SHP77 (cell line): ENCODE measurements around the gene CLTB.

Experiments
- DNase-seq, 2 experiments: peaks; one replicate each; lab custom pipeline; 2025; lab: John Stamatoyannopoulos, UW

CLTB gene

DNA sequence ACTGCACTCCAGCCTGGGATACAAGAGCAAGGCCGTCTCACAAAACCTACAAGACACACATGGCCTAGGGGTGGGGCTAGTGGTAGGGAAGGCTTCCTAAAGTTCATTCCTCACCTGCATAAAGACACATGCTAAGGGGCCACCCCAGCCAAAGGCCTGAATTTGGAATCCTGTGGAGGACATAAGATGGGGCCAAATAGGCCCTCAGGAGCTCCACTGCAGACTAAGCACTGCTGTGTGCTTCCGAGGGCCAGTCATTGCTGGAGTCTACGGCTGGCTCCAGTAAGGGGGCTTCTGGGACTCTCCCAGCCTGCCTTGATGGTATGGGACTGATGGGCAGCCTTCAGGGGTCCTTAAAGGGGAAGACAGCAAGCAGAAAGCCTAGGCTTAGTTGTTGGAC, 33.6 kb downstream of the CLTB start:
- DNase-seq: no peak

DNA sequence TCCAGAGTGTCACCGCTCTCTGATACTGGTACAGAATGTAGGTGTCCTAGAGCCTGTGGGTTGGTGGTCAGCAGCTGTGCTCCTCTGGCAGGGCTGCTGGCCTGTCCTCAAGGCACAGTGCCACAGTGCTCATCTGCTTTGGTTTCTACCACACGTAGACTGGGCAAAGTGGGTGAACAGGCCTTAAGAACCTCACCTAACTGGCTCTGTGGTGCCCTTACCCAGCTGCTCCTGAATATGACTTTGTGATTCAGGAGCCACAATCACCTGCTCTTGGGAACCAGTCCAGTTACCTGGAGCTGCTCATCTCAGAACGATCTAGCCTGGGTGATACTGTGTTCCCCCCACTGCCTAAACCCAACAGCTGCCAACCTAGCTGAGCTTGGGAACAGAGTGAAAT, 34.4 kb downstream of the CLTB start:
- no peak for DNase-seq

DNA sequence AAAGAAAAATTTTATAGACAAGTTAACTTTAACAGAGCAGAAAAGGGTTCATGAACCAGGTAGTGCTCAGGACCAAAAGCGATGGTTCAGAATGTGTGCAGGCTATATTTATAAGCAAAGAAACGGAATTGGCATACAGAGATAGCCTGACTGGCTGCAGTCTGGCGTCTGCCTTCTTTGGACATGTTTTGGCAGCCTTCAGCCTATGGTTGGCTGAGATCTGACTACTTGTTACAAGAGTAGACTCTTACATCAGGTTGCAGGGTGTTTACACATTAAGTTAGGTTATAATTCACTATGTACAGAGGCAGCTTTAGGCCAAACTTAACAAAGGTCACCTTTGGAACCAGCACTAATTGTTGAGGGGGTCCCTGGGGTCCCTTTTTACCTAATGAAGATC, 34.9 kb downstream of the CLTB start:
- no peak for DNase-seq

DNA sequence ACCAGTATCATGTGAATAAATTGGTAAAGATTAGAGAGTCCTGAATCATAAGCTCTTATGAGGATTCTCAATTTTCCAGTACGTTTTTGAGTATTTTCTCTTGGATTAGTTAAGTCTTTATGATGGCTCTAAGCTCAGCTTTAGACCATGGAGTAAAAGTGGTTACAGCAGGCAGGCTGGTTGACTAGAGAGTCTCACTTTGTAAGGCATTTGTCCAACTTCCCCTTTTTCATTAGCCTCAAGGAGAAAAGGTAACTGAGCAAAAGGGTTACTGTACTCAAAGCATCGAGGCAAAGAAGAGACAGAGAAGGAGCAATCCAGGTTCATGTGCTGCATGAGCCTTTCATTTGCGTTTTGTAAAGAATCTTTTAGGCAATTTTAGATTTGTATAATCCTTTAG, 36.5 kb downstream of the CLTB start:
- no peak for DNase-seq

DNA sequence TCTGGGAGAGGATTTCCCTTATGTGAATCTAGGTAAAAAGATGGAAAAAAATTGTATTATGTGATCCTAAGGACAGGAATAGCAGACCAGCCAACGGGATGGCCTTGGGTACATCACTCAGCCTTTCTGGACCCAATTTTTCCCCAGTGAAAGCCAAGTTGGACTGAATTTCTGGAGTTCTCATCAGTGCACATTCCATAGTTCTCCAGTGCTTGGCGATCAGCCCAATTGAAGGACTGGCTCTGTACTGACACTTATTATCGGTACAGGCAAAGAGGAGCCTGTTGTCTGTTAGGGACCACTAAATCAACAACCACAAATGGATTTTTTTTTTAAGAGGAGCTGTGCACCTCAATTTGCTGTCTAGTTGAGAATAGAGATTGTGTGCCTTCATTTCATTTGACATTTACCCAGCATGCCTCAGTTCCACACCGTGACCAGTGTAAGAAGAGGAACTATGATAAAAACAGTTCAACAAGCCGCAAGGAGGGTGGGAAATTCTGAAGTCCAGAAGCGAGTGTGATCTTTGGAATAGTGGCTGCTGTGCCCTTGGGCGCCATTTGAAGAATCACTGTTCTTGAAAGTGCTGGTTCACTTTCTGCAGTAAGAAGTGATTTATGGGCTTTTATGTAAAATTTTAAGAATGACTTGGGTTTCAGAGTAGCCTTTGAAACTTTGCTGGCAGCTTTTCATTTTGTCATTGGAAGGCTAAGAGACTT, 43.1 kb downstream of the CLTB start:
- no peak for DNase-seq

DNA sequence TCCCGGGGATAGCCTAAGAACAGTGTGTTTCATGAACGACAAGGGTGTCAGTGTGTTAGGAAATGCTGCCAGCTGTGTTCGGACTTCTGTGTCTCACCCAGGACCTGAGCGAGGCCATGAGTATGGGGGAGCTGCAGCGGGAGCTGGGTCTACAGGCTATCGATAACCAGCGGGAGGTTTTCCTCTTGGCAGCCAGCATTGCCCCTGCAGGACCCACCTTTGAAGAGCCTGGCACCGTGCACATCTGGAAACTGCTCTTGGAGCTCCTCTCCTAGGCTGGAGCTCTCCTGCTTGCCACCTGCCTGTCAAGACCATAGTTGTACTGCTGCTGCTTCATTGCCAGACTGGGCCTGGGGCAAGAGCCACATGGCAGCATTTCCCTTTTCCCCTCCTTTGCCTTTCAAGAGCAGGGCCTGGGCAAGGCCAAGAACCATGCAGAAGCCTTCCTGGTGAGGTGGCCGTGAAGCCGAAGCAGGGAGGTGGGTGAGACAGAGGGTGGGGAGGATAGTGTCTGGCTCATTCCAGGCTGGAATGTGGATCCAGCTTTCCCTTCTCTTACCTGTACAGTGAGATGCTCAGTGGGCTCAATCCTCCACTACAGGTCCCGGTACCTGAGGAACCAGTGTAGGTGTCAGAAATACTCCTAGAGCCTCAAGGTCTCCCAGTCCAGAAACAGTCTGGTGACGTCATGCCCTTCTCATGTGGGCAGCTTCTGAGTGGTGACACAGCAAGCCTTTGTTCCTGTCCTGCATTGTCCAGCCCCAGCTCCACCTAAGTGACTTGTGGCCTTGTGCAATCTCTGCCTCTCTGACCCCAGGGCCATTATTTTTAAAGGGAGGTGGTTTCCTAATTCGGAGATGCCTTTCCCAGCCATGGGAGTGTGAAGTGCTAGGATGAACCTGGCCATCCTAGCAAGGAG, 44.5 kb downstream of the CLTB start:
- no peak for DNase-seq

DNA sequence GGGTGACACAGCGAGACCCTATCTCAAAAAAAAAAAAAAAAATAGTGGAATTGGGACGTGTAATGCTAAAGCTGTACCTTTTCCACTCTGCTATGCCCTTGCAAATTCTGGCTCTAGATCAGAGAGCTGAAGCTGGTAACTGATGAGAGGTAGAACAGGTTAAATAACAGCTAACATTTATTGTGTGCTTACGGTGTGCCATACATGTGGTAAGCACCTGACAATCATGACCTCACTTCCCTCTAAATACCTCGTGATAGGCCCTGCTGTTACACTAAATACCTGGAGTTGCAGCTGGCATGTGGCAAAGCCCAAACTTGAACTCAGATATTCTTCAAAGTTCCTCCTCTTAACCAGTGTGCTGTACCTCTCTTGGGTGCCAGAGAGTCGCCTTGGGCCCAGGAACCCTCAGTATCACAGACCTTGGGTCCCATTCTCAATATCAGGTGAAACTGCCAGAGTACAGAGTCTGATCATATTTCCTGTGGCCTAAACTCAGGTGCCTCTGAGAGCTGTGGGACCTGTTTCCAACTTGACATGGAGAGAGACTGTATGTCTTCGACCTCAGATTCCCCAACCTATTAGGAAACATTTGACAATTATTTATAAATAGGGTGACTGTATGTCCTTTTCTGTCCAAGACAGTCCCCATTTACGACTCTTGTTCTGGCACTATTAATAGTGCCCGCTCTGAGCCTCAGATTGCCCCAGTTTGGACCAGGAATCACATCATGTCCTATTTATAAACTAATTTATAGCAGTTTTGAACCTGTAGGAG, 46.2 kb downstream of the CLTB start:
- DNase-seq: no peak

DNA sequence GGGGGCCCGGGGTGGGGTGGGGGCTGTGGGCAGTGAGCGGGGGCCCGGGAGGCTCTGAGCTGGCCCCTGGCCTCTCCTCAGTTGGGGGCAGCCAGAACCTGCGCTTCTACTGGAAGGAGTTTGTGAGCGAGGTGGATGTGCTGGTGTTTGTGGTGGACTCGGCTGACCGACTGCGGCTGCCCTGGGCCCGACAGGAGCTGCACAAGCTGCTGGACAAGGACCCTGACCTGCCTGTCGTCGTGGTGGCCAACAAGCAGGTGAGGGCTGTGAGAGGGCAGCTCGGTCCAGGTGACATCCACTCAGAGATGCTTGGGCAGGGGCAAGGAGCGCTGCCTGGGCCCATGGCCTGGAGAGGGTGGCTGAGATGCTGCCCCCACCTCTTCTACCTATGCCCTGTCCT, 47.6 kb downstream of the CLTB start:
- DNase-seq: no peak

DNA sequence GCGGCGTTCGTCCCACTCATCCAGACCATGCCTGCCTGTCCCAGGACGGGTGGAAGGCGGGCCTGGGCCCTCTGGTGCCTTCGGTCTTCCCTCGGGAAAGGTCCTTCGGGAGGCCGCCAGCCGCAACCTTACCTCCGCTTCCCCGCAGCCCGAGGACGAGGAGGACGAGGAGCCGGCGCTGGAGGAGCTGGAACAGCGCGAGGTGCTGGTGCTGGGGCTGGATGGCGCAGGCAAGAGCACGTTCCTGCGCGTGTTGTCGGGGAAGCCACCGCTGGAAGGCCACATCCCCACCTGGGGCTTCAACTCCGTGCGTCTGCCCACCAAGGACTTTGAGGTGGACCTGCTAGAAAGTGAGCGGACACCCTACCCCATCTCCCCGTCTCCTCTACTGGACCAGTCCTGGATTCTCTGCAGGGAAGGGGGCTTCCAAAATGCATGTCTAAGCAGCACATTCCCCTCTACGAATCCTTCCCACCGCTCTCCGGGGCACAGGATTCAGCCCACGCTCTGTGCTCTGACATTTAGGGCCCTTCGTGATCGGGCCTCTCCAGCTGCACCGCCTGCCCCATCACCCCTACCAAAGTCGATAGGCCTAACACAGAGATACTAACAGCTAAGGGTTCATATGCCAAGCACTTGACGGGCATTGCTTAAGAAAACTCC, 50.0 kb downstream of the CLTB start:
- no peak for DNase-seq

DNA sequence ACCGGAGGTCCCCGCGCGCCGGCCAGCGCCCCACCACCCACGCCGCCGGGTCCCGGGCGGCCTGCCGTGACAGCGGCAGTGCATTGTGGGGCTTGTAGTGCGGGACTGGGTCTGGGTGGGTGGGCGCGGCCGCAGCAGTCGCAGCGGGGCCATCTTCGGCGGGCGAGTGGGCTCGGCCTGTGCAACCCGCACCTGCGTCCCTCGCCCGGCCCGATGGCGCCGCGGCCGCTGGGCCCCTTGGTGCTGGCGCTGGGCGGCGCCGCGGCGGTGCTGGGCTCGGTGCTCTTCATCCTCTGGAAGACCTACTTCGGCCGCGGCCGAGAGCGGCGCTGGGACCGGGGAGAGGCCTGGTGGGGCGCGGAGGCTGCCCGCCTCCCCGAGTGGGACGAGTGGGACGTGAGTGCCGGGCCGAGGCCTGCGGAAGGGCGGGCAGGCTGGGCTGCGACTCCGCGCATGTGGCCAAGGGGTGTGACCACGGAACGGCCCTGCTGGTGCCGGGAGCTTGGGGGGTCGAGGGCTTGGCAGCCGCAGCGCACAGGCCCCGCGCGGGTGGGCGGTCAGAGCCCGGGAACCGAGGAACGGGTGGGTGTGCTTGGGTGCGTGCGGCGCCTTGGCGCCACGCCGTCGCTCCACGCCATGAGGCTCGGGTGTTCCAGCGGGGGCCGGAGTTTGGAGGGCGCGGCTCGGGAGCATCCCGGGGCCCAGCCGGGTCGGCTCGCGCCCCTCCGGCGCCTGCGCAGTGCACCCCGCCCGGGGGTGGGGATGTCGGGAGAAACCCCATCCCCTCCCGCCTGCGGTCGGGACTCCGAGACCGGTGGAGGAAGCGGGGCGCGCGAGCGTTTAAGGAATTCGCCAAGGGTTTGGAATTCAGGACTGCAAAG, 50.7 kb downstream of the CLTB start, which contains the start of gene ARL10:
Gene ARL10 (plus strand): TSS at position 137 of the 881 bp plus-strand sequence. CDS start 77 bp downstream, at position 214.
- no peak for DNase-seq

DNA sequence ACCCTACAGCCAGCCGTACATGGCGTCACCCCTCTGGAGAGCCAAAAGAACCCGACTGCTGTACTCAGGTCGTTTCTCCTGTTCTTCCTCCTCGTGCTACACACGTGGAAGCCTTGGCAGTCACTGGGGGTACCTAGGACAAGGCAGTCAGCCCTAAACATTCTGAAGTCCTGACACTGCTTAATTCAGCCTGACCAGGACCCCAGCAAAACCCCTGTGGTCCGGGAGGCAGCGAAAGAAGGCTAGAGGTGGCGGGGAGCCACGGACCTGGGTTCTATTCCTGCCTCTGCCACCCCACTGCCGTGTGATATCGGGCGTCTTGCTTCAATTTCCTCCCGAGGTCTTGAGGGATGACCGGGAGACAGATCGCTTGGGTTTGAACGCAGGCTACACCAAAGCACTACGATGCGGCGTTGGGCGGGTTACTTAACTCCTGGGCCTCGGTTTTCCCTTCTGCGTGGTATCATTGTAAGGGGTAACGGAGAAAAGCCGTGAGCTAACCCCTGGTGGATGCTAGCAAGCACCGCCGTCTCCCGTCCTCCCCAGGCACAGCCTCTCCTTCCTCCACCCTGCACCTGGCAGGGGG, 51.5 kb downstream of the CLTB start:
- no peak for DNase-seq

DNA sequence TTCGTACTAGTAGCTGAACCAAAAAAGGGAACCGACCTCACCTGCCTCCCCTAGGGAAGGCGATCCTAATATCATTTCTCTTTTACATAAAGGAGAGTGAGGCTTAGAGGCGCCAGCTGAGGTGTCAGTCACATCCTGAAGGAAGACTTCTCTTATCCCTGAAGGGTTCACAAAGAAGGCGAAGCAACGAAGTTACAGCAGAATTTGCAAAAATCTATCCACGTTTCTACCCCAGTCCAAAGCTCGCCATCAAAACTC, 54.2 kb downstream of the CLTB start:
- DNase-seq: no peak

DNA sequence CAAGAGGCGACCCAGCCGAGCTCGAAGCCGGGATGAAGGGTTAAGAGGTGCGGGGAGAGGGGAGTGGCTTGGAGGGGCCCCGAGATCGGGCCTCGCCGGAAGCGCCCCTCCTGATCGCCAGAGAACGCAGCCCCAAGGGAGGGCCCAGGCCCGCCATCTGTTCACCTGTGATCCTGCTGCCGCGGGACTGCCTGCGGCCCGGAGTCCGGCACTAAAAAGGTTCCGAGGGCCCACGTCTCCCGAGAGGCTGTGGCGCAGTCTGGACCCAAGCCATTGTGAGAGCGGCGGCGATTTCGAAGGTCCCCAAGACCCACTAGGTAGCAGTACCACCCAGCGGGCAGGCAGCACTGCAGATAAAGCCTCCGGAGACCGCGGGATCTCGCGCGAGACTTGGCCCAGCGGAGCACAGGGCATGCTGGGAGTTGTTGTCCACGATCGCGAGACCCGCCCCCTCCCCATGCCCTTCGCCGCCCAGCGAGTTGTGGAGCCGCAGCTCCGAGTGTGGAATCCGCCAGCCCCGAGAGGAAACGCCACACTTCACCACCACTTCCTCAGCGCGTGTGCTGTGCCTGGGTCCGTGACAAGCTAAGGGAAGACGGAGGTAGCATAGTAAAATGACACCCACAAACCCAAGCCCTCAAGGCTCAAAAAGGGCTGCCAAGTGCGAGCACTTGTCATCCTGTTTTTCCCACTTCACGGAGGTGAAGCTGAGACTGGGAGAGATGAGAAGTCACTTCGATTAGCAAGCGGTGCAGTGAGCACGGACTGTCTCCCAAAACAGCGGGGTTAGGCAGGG, 54.7 kb downstream of the CLTB start, which contains the start of gene KIAA1191:
Gene KIAA1191 (minus strand): TSS at position 328 of the 796 bp plus-strand sequence. CDS start 2,256 bp downstream, outside the sequence.
- DNase-seq: peak; percentile 85 to 91

DNA sequence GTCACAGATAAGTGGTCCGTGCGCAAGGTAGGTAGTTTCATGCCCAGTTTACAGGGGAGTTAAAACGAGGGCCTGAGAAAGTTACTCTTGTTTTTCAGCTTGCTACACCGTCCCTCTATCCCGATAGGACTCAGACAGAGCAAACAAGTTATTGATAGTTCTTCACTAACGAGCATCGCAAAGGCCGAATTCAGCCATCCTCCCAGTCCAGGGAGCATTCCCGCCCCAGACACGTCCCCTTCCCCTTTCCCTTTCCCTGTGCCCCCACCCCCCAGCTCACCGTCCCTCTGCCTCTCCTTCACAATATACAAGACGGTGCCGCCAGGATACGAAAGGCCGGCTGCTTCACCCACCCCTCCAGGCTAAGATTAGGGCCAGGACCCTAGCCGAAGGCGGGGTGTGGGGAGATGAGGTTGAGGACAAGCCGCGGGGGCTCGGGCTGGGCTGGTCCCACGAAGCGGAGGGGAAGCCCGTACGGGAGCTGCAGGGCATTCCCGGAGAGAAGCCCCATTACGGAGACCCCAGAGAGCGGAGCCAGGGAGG, 55.4 kb downstream of the CLTB start:
- DNase-seq: no peak

DNA sequence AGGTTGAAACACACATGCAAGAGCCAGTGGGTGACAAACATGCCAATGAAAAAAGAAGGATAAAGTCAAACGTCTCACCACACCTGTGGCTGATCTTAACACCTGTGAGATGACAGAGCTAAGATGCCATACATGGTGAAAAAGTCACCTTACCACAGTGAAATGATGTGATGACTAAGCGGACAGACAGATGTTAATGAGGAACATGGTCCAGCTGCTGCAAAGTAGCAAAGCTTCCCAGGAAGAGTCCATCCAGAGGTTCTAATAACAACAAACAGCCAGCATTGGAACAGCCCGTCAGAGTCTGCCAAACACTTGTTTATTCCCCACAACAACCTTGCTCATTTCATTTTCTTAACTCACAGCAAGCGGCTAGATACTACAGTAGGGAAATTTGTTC, 56.7 kb downstream of the CLTB start:
- no peak for DNase-seq

DNA sequence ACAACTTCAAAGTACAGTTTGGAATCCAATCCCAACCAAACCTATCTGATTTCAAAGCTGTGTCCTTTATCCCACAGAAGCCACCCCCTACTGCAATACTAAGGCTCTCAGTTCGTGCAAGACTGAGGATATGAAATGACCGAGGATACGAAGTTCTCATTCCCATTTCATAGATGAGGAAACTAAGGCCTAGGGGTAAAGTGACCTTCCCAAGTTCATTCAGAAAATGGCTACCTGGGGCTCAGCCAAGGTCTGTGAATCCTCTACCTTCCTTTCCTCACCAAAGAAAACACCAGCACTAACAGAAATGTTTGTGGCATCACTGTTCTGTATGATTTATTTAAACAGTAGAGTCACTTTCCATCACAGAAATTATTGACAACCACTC, 60.2 kb downstream of the CLTB start:
- no peak for DNase-seq

DNA sequence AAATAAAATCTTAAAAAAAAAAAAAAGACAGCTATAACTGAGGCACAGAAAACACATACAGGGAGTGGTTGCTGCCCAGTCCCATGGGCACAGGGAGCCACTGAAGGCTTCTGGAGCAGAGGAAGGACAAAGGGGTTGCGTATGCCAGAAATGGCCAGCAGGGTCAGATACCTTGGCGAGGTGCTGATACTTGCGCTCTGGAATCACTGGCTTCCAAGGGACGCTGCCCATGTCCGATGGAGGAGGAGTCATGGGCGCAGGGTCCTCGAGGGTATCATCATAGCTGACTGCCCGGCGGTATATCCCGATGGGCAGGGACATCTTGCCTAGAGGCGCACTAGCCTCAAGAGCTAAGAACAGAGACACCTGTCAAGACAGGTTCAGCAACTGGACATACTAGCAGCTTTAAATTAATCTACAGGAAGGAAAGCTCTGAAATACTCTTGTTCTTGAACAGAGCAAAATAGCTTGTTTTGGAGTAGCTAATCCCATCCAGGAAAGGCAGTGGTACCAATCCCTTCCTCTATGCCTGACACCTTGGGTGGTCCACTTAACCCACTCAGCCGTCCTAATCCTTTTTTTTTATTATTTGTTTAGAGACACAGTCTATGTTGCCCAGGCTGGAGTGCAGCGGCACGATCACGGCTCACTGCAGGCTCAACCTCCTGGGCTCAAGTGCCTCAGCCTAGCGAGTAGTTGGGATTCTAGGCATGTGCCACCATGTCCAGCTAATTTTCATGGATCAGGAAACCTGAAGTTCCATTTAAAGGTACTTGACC, 60.8 kb downstream of the CLTB start:
- DNase-seq: no peak

DNA sequence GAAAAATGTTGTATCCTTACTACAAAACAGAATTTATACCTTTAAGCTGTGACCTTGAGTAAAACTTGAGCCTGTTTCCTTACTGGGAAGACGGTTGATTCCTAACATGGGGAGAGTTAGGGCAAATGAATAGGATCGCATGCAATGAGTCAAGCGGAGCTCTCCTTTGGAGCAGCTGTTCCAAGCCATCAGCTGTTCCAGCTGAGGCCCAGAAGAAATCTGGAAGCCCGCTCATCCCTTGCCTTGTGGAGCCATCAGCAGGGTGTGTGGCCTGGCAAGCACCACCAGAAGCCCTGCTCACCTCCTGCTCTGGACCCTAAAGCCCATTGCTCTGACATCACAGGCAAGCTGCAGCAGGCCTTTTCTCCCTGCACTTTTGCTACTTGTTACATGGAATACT, 62.8 kb downstream of the CLTB start:
- DNase-seq: no peak
